CD4-positive, alpha-beta T cell treated with Interleukin-15 for 1 hour (primary cell): ENCODE measurements around the gene FOXE1.

Source experiments
- DNase-seq: peaks from one replicate; pipeline ENCODE4 v3.0.0-alpha.2; 2020

The FOXE1 gene

GRCh38 chr9:97848480-97849237 is 4.4 kb upstream of the FOXE1 start:
- no peak for DNase-seq

DNA sequence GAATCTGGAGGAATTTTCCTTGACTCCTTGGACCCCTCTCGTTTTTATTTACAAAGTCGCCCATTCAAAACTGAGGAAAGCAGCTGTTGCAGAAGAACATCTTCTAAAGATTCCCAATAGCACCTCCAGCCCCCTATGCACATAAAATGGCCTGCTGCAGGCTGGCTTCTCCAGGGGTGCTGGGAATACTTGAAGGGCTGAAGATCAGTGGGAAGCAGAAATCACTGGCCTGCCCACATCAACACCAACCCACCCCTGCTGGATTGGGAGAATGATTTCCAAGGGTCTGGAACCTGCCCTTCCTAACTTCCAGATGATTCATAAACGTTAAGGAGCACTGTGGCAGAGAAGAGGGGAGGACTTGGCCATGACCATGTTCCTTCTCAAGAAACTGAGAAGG is 3.0 kb upstream of the FOXE1 start:
- no peak for DNase-seq

DNA sequence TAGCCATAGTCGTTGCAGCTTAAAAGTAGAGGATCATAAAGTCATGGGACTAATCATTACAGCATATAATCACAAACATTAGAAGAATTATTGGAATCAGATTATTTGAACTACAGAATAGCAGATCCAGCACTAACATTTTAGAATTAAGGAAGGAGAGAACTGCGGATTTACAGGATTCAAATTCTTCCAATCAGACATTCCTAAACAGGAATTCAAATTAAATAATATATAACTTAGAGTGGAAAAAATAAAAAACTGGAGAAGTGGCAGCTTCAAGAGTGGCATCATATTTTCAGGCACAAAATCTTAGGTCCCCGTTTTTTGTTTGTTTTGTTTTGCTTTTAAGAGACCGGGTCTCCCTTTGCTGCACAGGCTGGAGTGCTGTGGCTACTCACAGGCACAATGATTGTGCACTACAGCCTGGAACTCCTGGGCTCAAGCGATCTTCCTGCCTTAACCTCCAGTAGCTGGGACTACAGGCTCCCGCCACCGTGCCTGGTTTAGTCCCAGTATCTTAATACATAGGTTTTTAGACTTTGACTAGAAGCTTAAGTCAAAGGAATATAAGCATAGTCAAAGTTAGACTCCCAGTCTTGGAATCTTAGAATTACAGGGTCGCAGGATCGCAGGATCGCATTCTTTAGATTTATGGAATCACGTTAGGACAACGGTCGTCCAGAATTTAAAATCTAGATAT is 2.1 kb upstream of the FOXE1 start:
- no peak for DNase-seq

- no peak for DNase-seq
These were observed 1.6 kb upstream of the FOXE1 start for GRCh38 chr9:97851446-97851883.

DNA sequence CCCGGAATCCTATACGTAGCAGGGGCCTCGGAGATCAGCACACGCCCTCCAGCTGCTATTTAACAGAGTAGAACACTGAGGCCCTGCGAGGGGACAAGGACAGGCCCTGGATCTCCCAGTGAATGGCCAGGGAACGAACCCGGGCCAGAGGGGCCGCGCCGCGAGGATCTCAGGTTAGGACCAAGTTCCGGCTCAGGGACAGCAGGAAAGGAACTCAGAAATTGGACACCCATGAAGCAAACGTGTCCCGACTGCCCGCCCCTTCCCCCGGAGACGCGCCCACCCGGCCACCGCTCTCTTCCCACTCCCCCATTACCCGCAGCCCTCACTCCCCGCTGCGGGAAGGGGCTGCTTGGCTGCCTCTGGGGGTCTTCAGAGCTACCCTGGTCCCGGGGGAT is 1.0 kb upstream of the FOXE1 start:
- DNase-seq = no peak

GRCh38 chr9:97852399-97853055 is 499 bp upstream of the FOXE1 start:
- DNase-seq = no peak

- peak; percentile 69 for DNase-seq
These were observed 1.0 kb downstream of the FOXE1 start for GRCh38 chr9:97853844-97854695.

GRCh38 chr9:97854696-97855485 is 1.9 kb downstream of the FOXE1 start:
- no peak for DNase-seq

- no peak for DNase-seq
These were observed 2.5 kb downstream of the FOXE1 start for GRCh38 chr9:97855486-97855875.

GRCh38 chr9:97855899-97856298 is 2.9 kb downstream of the FOXE1 start:
- DNase-seq = no peak

GRCh38 chr9:97856857-97857605 is 4.0 kb downstream of the FOXE1 start:
- DNase-seq = no peak

DNA sequence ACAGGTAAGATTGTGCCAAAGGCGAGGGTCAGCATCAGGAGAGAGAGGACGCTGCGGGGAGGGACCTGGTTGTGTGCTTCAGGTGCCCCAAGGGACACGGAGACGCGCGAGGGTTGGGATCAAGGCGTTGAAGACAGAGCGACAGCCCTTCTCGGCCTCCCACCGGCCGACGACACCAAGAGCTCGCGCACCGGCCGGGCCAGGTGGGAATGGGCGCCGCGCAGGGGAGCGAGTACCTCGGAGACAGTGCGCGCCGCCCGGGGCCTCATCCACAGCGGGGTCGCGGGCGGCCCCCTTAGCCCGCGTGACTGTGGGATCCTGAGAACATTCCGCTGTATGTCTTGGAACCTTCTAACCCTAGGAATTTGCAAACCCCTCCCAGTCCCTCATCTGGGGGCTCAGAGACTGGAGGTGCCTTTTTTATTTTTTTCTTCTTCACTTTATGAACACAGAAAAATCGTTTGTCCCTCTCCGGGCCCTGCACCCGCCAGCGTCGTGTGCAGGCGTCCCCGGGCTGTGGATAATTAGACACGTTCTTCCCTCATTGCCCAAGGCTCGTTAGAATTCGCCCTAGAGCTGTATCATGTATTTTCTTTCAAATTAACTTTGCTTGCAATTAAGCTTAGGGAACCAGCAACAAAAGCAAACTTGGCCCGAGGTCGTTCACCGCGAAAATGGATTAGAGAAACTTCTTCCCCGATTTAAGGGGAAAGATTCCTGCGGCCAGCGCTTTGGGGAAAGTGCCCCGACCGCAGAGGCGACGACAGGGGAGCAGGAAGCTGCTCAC is 4.8 kb downstream of the FOXE1 start:
- no peak for DNase-seq

GRCh38 chr9:97858393-97858713 is 5.3 kb downstream of the FOXE1 start:
- no peak for DNase-seq

GRCh38 chr9:97858826-97859225 is 5.8 kb downstream of the FOXE1 start:
- DNase-seq = no peak

DNA sequence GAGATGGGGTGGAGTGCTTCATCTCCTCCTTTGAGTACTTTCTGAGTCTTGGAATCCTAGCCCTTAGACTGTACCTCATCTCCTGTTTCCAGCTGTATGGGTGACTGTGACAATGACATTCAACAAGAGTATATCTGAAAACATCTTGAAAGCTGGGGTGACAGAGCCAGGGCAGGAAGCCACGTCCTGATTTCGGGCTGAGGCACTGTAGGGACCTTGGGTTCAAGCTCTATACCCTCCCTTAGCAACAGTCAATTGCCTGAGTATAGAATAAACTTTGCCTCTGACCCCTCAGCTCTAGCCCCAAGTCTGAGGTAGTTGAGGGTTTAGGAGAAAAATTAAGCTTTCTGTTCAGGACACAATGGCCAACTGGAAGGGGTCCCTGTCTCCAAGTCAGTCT is 6.3 kb downstream of the FOXE1 start:
- no peak for DNase-seq

DNA sequence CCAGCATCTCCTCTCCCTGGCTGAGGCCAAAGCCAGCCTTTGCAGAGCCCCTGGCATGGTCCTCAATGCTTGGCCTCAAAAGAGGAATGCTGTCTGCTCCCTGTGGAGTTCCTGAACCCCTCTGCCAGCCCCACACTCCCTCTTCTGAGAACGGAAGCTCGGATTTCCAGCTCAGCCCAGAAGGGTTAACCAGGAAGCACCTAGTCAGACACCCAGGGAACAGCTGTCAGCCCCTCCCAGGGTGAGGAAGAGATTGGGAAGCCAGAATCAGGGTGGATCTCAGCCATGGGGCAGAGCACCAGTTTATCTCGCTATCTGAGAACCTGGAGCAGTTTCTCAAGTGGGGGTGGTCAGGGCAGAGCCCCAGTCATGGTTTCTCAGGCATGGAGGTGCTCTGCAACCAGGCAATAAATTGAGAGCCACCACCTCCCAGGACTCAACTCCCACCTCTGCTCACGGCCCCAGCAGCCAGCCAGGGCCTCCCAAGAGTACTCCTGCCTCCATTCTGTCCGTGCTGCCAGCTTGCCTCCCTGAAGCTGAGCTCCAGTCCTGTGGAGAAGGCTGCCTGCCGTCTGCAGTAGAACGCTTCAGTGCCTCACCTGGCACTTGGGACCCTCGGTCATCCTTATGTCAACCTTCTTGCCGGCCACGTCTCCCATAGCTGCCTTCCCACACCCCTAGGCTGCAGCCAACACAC is 7.6 kb downstream of the FOXE1 start:
- DNase-seq = no peak

GRCh38 chr9:97861148-97861475 is 8.1 kb downstream of the FOXE1 start:
- DNase-seq = no peak

DNA sequence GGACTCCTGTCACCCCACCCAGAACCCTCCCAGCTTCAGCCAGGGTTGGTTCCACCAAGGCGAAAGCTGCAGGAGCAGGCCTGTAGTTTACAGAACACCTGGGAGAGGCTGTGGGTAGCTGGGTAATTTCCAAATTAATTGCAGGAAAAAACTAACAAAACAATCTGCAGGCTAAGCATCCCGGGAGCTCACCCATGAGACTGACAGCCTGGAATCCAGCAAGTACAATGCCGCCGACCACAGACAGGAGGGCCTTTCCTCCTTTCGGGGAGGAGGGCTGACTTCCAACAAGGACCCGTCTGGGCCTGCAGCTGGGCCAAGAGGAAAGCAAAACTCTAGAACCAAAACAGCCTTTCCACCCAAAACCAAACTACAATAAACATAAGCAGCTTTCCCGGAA is 10.3 kb downstream of the FOXE1 start:
- no peak for DNase-seq

- DNase-seq = no peak
These were observed 11.4 kb downstream of the FOXE1 start for GRCh38 chr9:97864396-97864795.

DNA sequence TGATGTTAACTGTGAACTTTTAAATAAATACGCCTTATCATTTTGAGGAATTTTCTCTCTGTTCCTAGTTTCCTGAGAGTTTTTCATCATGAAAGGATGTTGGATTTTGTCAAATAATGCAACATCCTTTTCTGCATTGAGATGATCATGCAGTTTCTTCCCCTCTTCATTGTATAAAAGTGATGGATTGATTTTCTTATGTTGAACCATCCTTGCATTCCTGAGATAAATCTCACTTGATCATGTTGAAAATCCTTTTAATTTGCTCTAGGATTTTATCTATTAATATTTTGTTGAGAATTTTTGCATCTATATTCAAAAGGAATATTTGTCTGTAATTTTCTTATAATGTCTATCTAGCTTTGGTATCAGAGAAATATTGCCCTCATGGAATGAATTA is 13.3 kb downstream of the FOXE1 start:
- no peak for DNase-seq
